ENCODE data around the gene CCL17.

Gene CCL17

GRCh38 chr16:57401943-57402640 lies 2.5 kb upstream of the CCL17 start:
- no peaks in the 10 kb centered on the region for H3K4me1 ChIP-seq (ENCODE audit: low read depth, poor library complexity, severe bottlenecking)
- H3K79me2 ChIP-seq (ENCODE audit: insufficient read depth, low read depth) = no peaks in the 10 kb centered on the region
- H3K36me3 ChIP-seq (ENCODE audit: insufficient read depth) = no peaks in the 10 kb centered on the region
- 0 out of 2 replicates have a peak, but pooled peaks cover 2% of the 10 kb centered on the region for H3K27me3 ChIP-seq (ENCODE audit: insufficient read depth, low read depth)
- no peak for TF ChIP-seq CTCF (conservative IDR thresholded peaks at IDR 0.05; ENCODE audit: low read depth, low read length)
- H3K4me3 ChIP-seq (IDR thresholded peaks at IDR 0.05; ENCODE audit: insufficient read depth, low read depth, low read length) = no peak overlapping the region
- H3K9ac ChIP-seq = no peak overlapping the region
- no peak overlapping the region for H3K4me2 ChIP-seq
- H3K27ac ChIP-seq = no peak overlapping the region
- H2AFZ ChIP-seq (ENCODE audit: low read depth) = no peak overlapping the region
- H4K20me1 ChIP-seq (ENCODE audit: insufficient read depth) = no peaks in the 10 kb centered on the region

GRCh38 chr16:57405097-57405496 lies 530 bp downstream of the CCL17 start:
- Histone ChIP-seq H3K27ac (no peak overlapping the region), H3K9ac (no peak overlapping the region), H3K79me2 (ENCODE audit: insufficient read depth, low read depth) (no peaks in the 10 kb centered on the region), H3K4me2 (no peak overlapping the region), H4K20me1 (ENCODE audit: insufficient read depth) (no peaks in the 10 kb centered on the region), H3K27me3 (ENCODE audit: insufficient read depth, low read depth) (peaks cover 2% of the 10 kb centered on the region; the same call in 1 of the 2 replicates), H3K4me3 (IDR thresholded peaks at IDR 0.05; ENCODE audit: insufficient read depth, low read depth, low read length) (no peak overlapping the region), H3K4me1 (ENCODE audit: low read depth, poor library complexity, severe bottlenecking) (no peaks in the 10 kb centered on the region), H3K36me3 (ENCODE audit: insufficient read depth) (no peaks in the 10 kb centered on the region), H2AFZ (ENCODE audit: low read depth) (no peak overlapping the region)
- no peak for TF ChIP-seq CTCF (conservative IDR thresholded peaks at IDR 0.05; ENCODE audit: low read depth, low read length)

- H3K4me2 ChIP-seq = no peak overlapping the region
- peaks cover 2% of the 10 kb centered on the region; the same call in 1 of the 2 replicates for H3K27me3 ChIP-seq (ENCODE audit: insufficient read depth, low read depth)
- H2AFZ ChIP-seq (ENCODE audit: low read depth) = no peak overlapping the region
- TF ChIP-seq CTCF (conservative IDR thresholded peaks at IDR 0.05; ENCODE audit: low read depth, low read length) = no peak
- no peak overlapping the region for H3K9ac ChIP-seq
- H3K36me3 ChIP-seq (ENCODE audit: insufficient read depth) = no peaks in the 10 kb centered on the region
- no peaks in the 10 kb centered on the region for H3K4me1 ChIP-seq (ENCODE audit: low read depth, poor library complexity, severe bottlenecking)
- no peak overlapping the region for H3K4me3 ChIP-seq (IDR thresholded peaks at IDR 0.05; ENCODE audit: insufficient read depth, low read depth, low read length)
- H3K79me2 ChIP-seq (ENCODE audit: insufficient read depth, low read depth) = no peaks in the 10 kb centered on the region
- H3K27ac ChIP-seq = no peak overlapping the region
- no peaks in the 10 kb centered on the region for H4K20me1 ChIP-seq (ENCODE audit: insufficient read depth)
Measured at GRCh38 chr16:57406881-57407280, 2.3 kb downstream of the CCL17 start.

GRCh38 chr16:57407521-57408353 lies 3.2 kb downstream of the CCL17 start:
- Histone ChIP-seq H3K36me3 (ENCODE audit: insufficient read depth) (no peaks in the 10 kb centered on the region), H3K27ac (no peak overlapping the region), H3K79me2 (ENCODE audit: insufficient read depth, low read depth) (no peaks in the 10 kb centered on the region), H3K27me3 (ENCODE audit: insufficient read depth, low read depth) (peaks cover 2% of the 10 kb centered on the region; the same call in 1 of the 2 replicates), H3K4me2 (no peak overlapping the region), H3K4me3 (IDR thresholded peaks at IDR 0.05; ENCODE audit: insufficient read depth, low read depth, low read length) (no peak overlapping the region), H4K20me1 (ENCODE audit: insufficient read depth) (no peaks in the 10 kb centered on the region), H3K9ac (no peak overlapping the region), H2AFZ (ENCODE audit: low read depth) (no peak overlapping the region), H3K4me1 (ENCODE audit: low read depth, poor library complexity, severe bottlenecking) (no peaks in the 10 kb centered on the region)
- no peak for TF ChIP-seq CTCF (conservative IDR thresholded peaks at IDR 0.05; ENCODE audit: low read depth, low read length)
